ENCODE measurements around the gene RASGRP3.

GRCh38 chr2:33448220-33448899 lies 28.1 kb upstream of the RASGRP3 start:
- no peak for TF ChIP-seq RAD21 (IDR thresholded peaks at IDR 0.05; ENCODE audit: low read depth)
- TF ChIP-seq FOXM1 (IDR thresholded peaks at IDR 0.05; ENCODE audit: borderline replicate concordance, low read depth), result no peak
- no peak for TF ChIP-seq TAF1 (IDR thresholded peaks at IDR 0.05; ENCODE audit: low read depth)
- no peak for TF ChIP-seq EP300 (IDR thresholded peaks at IDR 0.05; ENCODE audit: borderline replicate concordance)
- TF ChIP-seq NFIC (IDR thresholded peaks at IDR 0.05), result no peak
- no peak for TF ChIP-seq EGR1 (IDR thresholded peaks at IDR 0.05)
- no peak for TF ChIP-seq REST (IDR thresholded peaks at IDR 0.05; ENCODE audit: low read depth)
- TF ChIP-seq TEAD4 (IDR thresholded peaks at IDR 0.05), result no peak
- TF ChIP-seq YY1 (IDR thresholded peaks at IDR 0.05; ENCODE audit: low read depth), result no peak
- no peak for TF ChIP-seq MAX (IDR thresholded peaks at IDR 0.05)
- TF ChIP-seq CREB1 (IDR thresholded peaks at IDR 0.05; ENCODE audit: low read depth), result no peak
- no peak for TF ChIP-seq ZBTB7A (IDR thresholded peaks at IDR 0.05; ENCODE audit: low read depth)
- TF ChIP-seq USF1 (IDR thresholded peaks at IDR 0.05), result no peak

All from Ishikawa (cell line).